Kidney (tissue), 14 donors: ENCODE data around the gene LRRC75A. TPM values are rescaled to one million over a fixed set of nuclear protein-coding genes. Genes with fewer than 3 reads are reported as not detected.

Experiments
- DNase-seq, 5 donors: peaks; one replicate each; pipeline ENCODE4 v3.0.0-alpha.2; 2013 to 2020
- FAIRE-seq: peaks from 2 replicates; lab custom pipeline; 2012; peaks lifted over from hg19 to GRCh38; lab: Jason Lieb, UNC
- H3K27ac ChIP-seq, 2 donors: one replicate each; pipeline ENCODE4 v1.7.0; 2013; ENCODE audit warnings: low read depth in 2 of 2, low read length in 2 of 2, inconsistent platforms in 1 of 2
- H3K27me3 ChIP-seq: one replicate; pipeline ENCODE4 v1.7.1; 2013; ENCODE audit warnings: low read length, inconsistent platforms; ENCODE audit not compliant: control insufficient read depth, insufficient read depth
- H3K36me3 ChIP-seq, 3 donors: one replicate each; pipeline versions ENCODE4 v1.7.0 to v1.7.1; 2013; ENCODE audit warnings: low read length in 3 of 3, control low read depth in 1 of 3, inconsistent platforms in 1 of 3; ENCODE audit not compliant: insufficient read depth in 3 of 3, control insufficient read depth in 2 of 3
- H3K4me1 ChIP-seq, 3 donors: one replicate each; pipeline versions ENCODE4 v1.7.0 to v1.7.1; 2013; ENCODE audit warnings: low read length in 3 of 3, inconsistent platforms in 1 of 3, low read depth in 1 of 3; ENCODE audit not compliant: control insufficient read depth in 2 of 3, insufficient read depth in 2 of 3
- H3K4me3 ChIP-seq, 3 donors: one replicate each; pipeline versions ENCODE4 v1.7.0 to v1.8.1; 2013; ENCODE audit warnings: low read length in 3 of 3, control low read depth in 1 of 3, inconsistent platforms in 1 of 3
- H3K9ac ChIP-seq, 3 donors: one replicate each; pipeline versions ENCODE4 v1.7.0 to v1.7.1; 2013; ENCODE audit warnings: low read length in 3 of 3, control low read depth in 1 of 3, inconsistent platforms in 1 of 3
- H3K9me3 ChIP-seq, 3 donors: one replicate each; pipeline versions ENCODE4 v1.7.0 to v1.7.1; 2013; ENCODE audit warnings: low read length in 3 of 3, control low read depth in 1 of 3, inconsistent platforms in 1 of 3; ENCODE audit not compliant: control insufficient read depth in 2 of 3, insufficient read depth in 1 of 3
- CTCF ChIP-seq: IDR thresholded peaks from 3 replicates; pipeline ENCODE4 v1.5.1; 2012; ENCODE audit warnings: mild to moderate bottlenecking, moderate library complexity, borderline replicate concordance; ENCODE audit not compliant: insufficient read depth; ENCODE audit errors: extremely low read depth
- intact Hi-C: fragments of 100-400 bp; cut with DNase I; formaldehyde crosslinking; loops from one replicate; pipeline ENCODE4 v1.11.1; 2022
- polyA plus RNA-seq: library from polyadenylated mRNA; stranded (reverse); fragments of 350-450 nt; fragmentation: Illumina TruSeq; extraction: RNeasy Lipid Tissue Mini Kit (QIAGEN cat#74804); gene quantifications from one replicate; pipeline ENCODE4 v1.2.3, GENCODE V29; 2014; ENCODE audit warnings: low read depth, low replicate concordance; ENCODE audit not compliant: insufficient read depth
- total RNA-seq: library from RNA; stranded (reverse); fragmentation: NEBNext Ultra II Directional; extraction: Animal tissue kit (Norgen Biotek cat#: 25700); gene quantifications from one replicate; pipeline ENCODE4 v1.2.1, GENCODE V29; 2021
- donor health status: control.
- donor health status: control.
- donor health status: control.
- donor health status: control.
- donor health status: control.
- donor health status: DM: yes; HTN: yes; CAD: no.
- donor health status: Normal renal cell carcinoma (clear cell type).

Gene LRRC75A
- total and polyA plus RNA-seq, 2 donors from 2014 or later = 2.5 to 2.6 TPM

DNA sequence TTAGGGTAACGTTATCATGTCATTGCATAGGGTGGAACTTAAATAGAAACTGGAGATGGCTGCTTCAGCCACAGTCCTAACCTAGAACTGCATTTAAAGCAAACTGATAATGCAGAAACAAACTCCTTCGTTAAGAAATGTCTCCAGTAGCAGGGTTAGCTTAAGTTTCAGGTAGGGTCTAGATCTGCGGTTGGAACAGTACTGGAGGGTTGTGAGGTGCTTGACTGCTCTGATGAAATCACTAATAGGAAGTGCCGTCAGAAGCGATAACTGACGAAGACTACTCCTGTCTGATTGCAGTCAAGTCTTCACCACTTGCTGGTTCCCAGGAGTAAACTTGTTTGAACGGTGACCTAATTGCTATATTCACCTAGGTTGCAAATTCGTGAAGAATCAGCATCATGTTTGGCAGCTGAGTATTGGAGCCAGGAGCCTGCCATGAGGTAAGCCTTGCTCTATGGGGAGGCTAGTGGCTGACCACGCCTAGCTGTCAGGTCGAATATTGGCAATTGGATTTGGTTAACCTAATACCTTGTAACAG lies 52.1 kb downstream of the LRRC75A start:
- H3K4me1 ChIP-seq = peaks cover 3 to 28% (median 8%) of the 10 kb centered on the region in 3 donors
- peaks cover 5 to 25% (median 15%) of the 10 kb centered on the region in 3 donors for H3K36me3 ChIP-seq
- H3K9me3 ChIP-seq = no peaks in the 10 kb centered on the region
- no peak for TF ChIP-seq CTCF
- H3K4me3 ChIP-seq = peak overlapping the region; percentile 89 to 99 (median 98)
- intact Hi-C loops = no loop called here
- peak overlapping the region in 1 of 2 donors; percentile 0 for H3K27ac ChIP-seq
- H3K27me3 ChIP-seq = no peaks in the 10 kb centered on the region
- FAIRE-seq = no peak
- no peak for DNase-seq
- peak overlapping the region; percentile 87 to 99 (median 89) for H3K9ac ChIP-seq

- H3K27ac ChIP-seq = peak overlapping the region; percentile 85 to 92
- H3K4me3 ChIP-seq = peak overlapping the region; percentile 89 to 99 (median 98)
- peaks cover 3 to 28% (median 8%) of the 10 kb centered on the region in 3 donors for H3K4me1 ChIP-seq
- TF ChIP-seq CTCF = no peak
- peak overlapping the region; percentile 87 to 99 (median 89) for H3K9ac ChIP-seq
- H3K27me3 ChIP-seq = no peaks in the 10 kb centered on the region
- peaks cover 5 to 25% (median 15%) of the 10 kb centered on the region in 3 donors for H3K36me3 ChIP-seq
- H3K9me3 ChIP-seq = no peaks in the 10 kb centered on the region
- FAIRE-seq (no peak), DNase-seq (peak in 2 of 5 donors; percentile 19 to 42)
- intact Hi-C loops = no loop called here
Measured at GRCh38 chr17:16439303-16439791, 52.6 kb downstream of the LRRC75A start.

DNA sequence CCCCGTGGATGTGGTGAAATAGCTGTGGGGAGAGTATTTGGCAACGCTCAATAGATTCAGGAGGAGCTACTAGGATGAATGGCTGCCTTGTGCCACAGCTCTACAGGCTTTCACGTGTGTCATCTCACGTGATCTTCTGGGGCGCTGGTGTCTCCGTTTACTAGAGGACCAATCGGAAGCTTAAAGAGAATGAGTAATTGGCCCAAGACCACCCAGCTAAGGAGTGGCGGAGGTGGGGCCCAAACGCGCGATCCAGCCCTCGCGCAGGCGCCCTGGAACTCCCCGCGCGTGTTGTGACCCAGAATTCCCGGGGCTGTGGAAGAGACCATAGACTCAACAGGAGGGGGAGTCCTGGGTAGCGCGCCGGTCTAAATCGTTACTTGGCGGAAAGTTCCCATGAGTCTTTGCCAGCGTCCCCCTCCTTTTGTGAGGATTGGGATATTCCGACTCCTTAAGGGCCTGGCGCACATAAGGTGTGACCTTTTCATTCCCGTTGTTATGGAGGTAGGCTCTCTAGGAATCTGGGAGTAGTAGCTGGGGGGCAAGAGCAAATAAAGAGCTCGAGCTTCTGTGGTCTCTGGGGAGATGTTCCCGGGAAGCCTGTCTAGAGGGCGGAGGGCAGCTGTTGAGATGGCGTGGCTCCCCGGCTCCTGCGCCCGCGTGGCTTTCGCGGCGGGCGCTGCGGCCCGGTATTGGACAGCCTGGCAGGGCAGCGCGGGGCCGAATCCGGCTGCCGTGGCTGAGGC lies 53.3 kb downstream of the LRRC75A start:
- TF ChIP-seq CTCF = no peak
- Histone ChIP-seq H3K9ac (peak overlapping the region; percentile 87 to 99 (median 89)), H3K36me3 (peaks cover 5 to 24% (median 14%) of the 10 kb centered on the region in 3 donors), H3K27ac (peak overlapping the region; percentile 85 to 92), H3K4me3 (peak overlapping the region; percentile 89 to 99 (median 98)), H3K4me1 (peaks cover 3 to 24% (median 8%) of the 10 kb centered on the region in 3 donors), H3K27me3 (no peaks in the 10 kb centered on the region), H3K9me3 (no peaks in the 10 kb centered on the region)
- intact Hi-C loops = no loop called here
- DNase-seq (peak; percentile 98 to 100 (median 99)), FAIRE-seq (peak; percentile 90)
